ENCODE measurements around the gene ACAP1. TPM values are rescaled to one million over a fixed set of nuclear protein-coding genes. Genes with fewer than 3 reads are reported as not detected.
"Not testable (repeated sequence)": the region's sequence is repeated elsewhere in the genome, so short reads cannot be mapped to it uniquely, and the experiment has no call there.

ACAP1 gene
- total RNA-seq, 2 donors from 2014 or later = 2.5 to 6.5 TPM

GRCh38 chr17:7367083-7367482 is 30.8 kb downstream of the ACAP1 start:
- WGBS = 83% methylated on average over 8 of the region's 8 CpGs

GRCh38 chr17:7367918-7368598 is 31.7 kb downstream of the ACAP1 start:
- Histone ChIP-seq H3K27ac (no peak overlapping the region), H3K4me3 (no peak overlapping the region), H3K27me3 (replicated peaks; ENCODE audit: insufficient read depth) (no peaks in the 10 kb centered on the region), H3K9me3 (no peaks in the 10 kb centered on the region), H3K4me1 (replicated peaks) (no peaks in the 10 kb centered on the region), H3K36me3 (no peaks in the 10 kb centered on the region)
- TF ChIP-seq POLR2AphosphoS5 (IDR thresholded peaks at IDR 0.05) (no peak), POLR2A (IDR thresholded peaks at IDR 0.05) (no peak), CTCF (IDR thresholded peaks at IDR 0.05) (no peak)
- intact Hi-C loops (cut with DNase I) = no loop called here
- DNase-seq (ENCODE audit: low spot score) = no peak
- WGBS = 55% methylated on average over 13 of the region's 13 CpGs

More at GRCh38 chr17:7367083-7367482, 30.8 kb downstream of the ACAP1 start:
- H3K36me3 ChIP-seq = no peaks in the 10 kb centered on the region
- intact Hi-C loops (cut with DNase I) = no loop called here
- TF ChIP-seq POLR2AphosphoS5 (IDR thresholded peaks at IDR 0.05) (no peak), POLR2A (IDR thresholded peaks at IDR 0.05) (no peak), CTCF (IDR thresholded peaks at IDR 0.05) (no peak)
- H3K4me1 ChIP-seq (replicated peaks) = no peaks in the 10 kb centered on the region
- no peak overlapping the region for H3K4me3 ChIP-seq
- no peak for DNase-seq (ENCODE audit: low spot score)
- no peak overlapping the region for H3K27ac ChIP-seq
- H3K9me3 ChIP-seq = no peaks in the 10 kb centered on the region
- no peaks in the 10 kb centered on the region for H3K27me3 ChIP-seq (replicated peaks; ENCODE audit: insufficient read depth)

GRCh38 chr17:7368599-7368994 is 32.3 kb downstream of the ACAP1 start:
- H3K4me3 ChIP-seq; DNase-seq (ENCODE audit: low spot score); intact Hi-C loops (cut with DNase I); H3K4me1 ChIP-seq (replicated peaks); H3K36me3 ChIP-seq; H3K9me3 ChIP-seq; H3K27ac ChIP-seq; H3K27me3 ChIP-seq (replicated peaks; ENCODE audit: insufficient read depth): not testable (repeated sequence)
- 80% methylated on average over 5 of the region's 5 CpGs for WGBS

GRCh38 chr17:7369825-7370224 is 33.5 kb downstream of the ACAP1 start:
- WGBS = 82% methylated on average over 5 of the region's 5 CpGs
- no peaks in the 10 kb centered on the region for H3K27me3 ChIP-seq (replicated peaks; ENCODE audit: insufficient read depth)
- no peaks in the 10 kb centered on the region for H3K9me3 ChIP-seq
- intact Hi-C loops (cut with DNase I) = no loop called here
- H3K4me1 ChIP-seq (replicated peaks) = no peaks in the 10 kb centered on the region
- H3K4me3 ChIP-seq = no peak overlapping the region
- DNase-seq (ENCODE audit: low spot score) = no peak
- no peak overlapping the region for H3K27ac ChIP-seq
- TF ChIP-seq CTCF (IDR thresholded peaks at IDR 0.05) (no peak), POLR2A (IDR thresholded peaks at IDR 0.05) (no peak), POLR2AphosphoS5 (IDR thresholded peaks at IDR 0.05) (no peak)
- H3K36me3 ChIP-seq = no peaks in the 10 kb centered on the region

GRCh38 chr17:7370853-7371252 is 34.5 kb downstream of the ACAP1 start:
- TF ChIP-seq POLR2AphosphoS5 (IDR thresholded peaks at IDR 0.05) (no peak), POLR2A (IDR thresholded peaks at IDR 0.05) (no peak), CTCF (IDR thresholded peaks at IDR 0.05) (no peak)
- no peak overlapping the region for H3K27ac ChIP-seq
- H3K9me3 ChIP-seq = no peaks in the 10 kb centered on the region
- intact Hi-C loops (cut with DNase I) = no loop called here
- 85% methylated on average over 4 of the region's 4 CpGs for WGBS
- H3K27me3 ChIP-seq (replicated peaks; ENCODE audit: insufficient read depth) = no peaks in the 10 kb centered on the region
- H3K4me3 ChIP-seq = no peak overlapping the region
- no peaks in the 10 kb centered on the region for H3K36me3 ChIP-seq
- no peak for DNase-seq (ENCODE audit: low spot score)
- H3K4me1 ChIP-seq (replicated peaks) = no peaks in the 10 kb centered on the region
